SK-N-SH (cell line): ENCODE measurements around the gene PDLIM5.

Source experiments
- ELF1 ChIP-seq: IDR thresholded peaks from 2 replicates; pipeline ENCODE4 v1.4.0; 2012
- EP300 ChIP-seq, 2 experiments: IDR thresholded peaks; 2 replicates each; pipeline versions ENCODE4 v1.4.0 to v1.6.1; 2012; ENCODE audit warnings: borderline replicate concordance in 1 of 2, low read depth in 1 of 2, low read length in 1 of 2
- FOXM1 ChIP-seq: IDR thresholded peaks from 2 replicates; pipeline ENCODE4 v1.4.0; 2012; ENCODE audit warnings: low read depth, mild to moderate bottlenecking
- MXI1 ChIP-seq: IDR thresholded peaks from 2 replicates; pipeline ENCODE4 v1.6.1; 2012; ENCODE audit warnings: mild to moderate bottlenecking, low read depth, low read length, improper control_type of control experiment
- POLR2AphosphoS5 ChIP-seq: IDR thresholded peaks from 2 replicates; pipeline ENCODE4 v1.6.1; 2012; ENCODE audit warnings: low read depth, low read length
- RAD21 ChIP-seq: IDR thresholded peaks from 2 replicates; pipeline ENCODE4 v1.6.1; 2012; ENCODE audit warnings: mild to moderate bottlenecking, low read length
- RCOR1 ChIP-seq: fragments of 150-350 bp; IDR thresholded peaks from 2 replicates; pipeline ENCODE4 v1.6.1; 2017; ENCODE audit warnings: antibody characterized with exemption, low read length
- RXRA ChIP-seq: IDR thresholded peaks from 2 replicates; pipeline ENCODE4 v1.4.0; 2012; ENCODE audit warnings: low read depth, mild to moderate bottlenecking, borderline replicate concordance
- SIN3A ChIP-seq: IDR thresholded peaks from 2 replicates; pipeline ENCODE4 v1.6.1; 2012; ENCODE audit warnings: low read depth, mild to moderate bottlenecking, low read length, moderate library complexity, borderline replicate concordance
- TEAD4 ChIP-seq: IDR thresholded peaks from 2 replicates; pipeline ENCODE4 v1.4.0; 2012; ENCODE audit warnings: mild to moderate bottlenecking, borderline replicate concordance; ENCODE audit not compliant: insufficient read depth
- YY1 ChIP-seq: IDR thresholded peaks from 2 replicates; pipeline ENCODE4 v1.4.0; 2012; ENCODE audit warnings: low read depth, mild to moderate bottlenecking
- TF ChIP-seq, protein P1 (sequence below): fragments of 200-600 bp; sonication (generic); IDR thresholded peaks from 2 replicates; pipeline ENCODE4 v1.6.1; 2017; ENCODE audit warnings: antibody characterized with exemption, mild to moderate bottlenecking, moderate library complexity
- TF ChIP-seq, protein P2 (sequence below): IDR thresholded peaks from 2 replicates; pipeline ENCODE4 v1.6.1; 2012; ENCODE audit warnings: mild to moderate bottlenecking, low read depth, low read length, moderate library complexity

DNA sequence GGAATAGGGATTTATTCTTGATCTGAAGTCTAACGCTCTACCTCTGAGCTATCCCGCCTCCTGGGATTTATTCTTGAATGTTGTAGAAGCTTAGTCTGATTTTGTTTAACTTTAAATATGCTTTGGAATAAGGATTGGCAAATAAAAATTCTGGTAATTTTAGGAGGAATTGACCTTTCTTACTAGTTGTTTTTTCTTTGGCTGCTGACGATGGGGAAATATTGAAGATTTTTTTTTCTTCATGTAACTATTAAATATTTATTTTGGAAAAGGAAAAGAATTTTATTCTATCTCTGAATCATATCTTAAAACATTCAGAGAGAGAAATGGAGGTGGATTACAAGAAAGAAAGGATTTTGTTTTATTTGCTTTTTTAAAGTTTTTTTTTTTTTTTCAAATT is 122.9 kb downstream of the PDLIM5 start:
- no peak for TF ChIP-seq RAD21
- TF ChIP-seq FOXM1 = no peak
- TF ChIP-seq, protein P1, sequence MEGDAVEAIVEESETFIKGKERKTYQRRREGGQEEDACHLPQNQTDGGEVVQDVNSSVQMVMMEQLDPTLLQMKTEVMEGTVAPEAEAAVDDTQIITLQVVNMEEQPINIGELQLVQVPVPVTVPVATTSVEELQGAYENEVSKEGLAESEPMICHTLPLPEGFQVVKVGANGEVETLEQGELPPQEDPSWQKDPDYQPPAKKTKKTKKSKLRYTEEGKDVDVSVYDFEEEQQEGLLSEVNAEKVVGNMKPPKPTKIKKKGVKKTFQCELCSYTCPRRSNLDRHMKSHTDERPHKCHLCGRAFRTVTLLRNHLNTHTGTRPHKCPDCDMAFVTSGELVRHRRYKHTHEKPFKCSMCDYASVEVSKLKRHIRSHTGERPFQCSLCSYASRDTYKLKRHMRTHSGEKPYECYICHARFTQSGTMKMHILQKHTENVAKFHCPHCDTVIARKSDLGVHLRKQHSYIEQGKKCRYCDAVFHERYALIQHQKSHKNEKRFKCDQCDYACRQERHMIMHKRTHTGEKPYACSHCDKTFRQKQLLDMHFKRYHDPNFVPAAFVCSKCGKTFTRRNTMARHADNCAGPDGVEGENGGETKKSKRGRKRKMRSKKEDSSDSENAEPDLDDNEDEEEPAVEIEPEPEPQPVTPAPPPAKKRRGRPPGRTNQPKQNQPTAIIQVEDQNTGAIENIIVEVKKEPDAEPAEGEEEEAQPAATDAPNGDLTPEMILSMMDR = no peak
- TF ChIP-seq SIN3A = no peak
- no peak for TF ChIP-seq POLR2AphosphoS5
- no peak for TF ChIP-seq EP300 (IDR thresholded peaks at IDR 0.05; ENCODE audit: borderline replicate concordance in 1 of 2, low read depth in 1 of 2, low read length in 1 of 2)
- TF ChIP-seq RXRA = no peak
- TF ChIP-seq RCOR1 = no peak
- no peak for TF ChIP-seq ELF1
- no peak for TF ChIP-seq TEAD4
- TF ChIP-seq MXI1 = no peak
- TF ChIP-seq YY1 = no peak
- TF ChIP-seq, protein P2, sequence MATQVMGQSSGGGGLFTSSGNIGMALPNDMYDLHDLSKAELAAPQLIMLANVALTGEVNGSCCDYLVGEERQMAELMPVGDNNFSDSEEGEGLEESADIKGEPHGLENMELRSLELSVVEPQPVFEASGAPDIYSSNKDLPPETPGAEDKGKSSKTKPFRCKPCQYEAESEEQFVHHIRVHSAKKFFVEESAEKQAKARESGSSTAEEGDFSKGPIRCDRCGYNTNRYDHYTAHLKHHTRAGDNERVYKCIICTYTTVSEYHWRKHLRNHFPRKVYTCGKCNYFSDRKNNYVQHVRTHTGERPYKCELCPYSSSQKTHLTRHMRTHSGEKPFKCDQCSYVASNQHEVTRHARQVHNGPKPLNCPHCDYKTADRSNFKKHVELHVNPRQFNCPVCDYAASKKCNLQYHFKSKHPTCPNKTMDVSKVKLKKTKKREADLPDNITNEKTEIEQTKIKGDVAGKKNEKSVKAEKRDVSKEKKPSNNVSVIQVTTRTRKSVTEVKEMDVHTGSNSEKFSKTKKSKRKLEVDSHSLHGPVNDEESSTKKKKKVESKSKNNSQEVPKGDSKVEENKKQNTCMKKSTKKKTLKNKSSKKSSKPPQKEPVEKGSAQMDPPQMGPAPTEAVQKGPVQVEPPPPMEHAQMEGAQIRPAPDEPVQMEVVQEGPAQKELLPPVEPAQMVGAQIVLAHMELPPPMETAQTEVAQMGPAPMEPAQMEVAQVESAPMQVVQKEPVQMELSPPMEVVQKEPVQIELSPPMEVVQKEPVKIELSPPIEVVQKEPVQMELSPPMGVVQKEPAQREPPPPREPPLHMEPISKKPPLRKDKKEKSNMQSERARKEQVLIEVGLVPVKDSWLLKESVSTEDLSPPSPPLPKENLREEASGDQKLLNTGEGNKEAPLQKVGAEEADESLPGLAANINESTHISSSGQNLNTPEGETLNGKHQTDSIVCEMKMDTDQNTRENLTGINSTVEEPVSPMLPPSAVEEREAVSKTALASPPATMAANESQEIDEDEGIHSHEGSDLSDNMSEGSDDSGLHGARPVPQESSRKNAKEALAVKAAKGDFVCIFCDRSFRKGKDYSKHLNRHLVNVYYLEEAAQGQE = no peak
